HG03442 (cell line): Measurements from ENCODE around the gene IL1RAPL1.
"Not testable (repeated sequence)": the region's sequence is repeated elsewhere in the genome, so short reads cannot be mapped to it uniquely, and the experiment has no call there.

Experiments used
- ATAC-seq: cut with Tn5 transposase; IDR thresholded peaks from one replicate; pipeline ENCODE4 v1.9.1; 2021; ENCODE audit warnings: mild to moderate bottlenecking, moderate library complexity; ENCODE audit not compliant: unreplicated experiment

IL1RAPL1 gene

GRCh38 chrX:29241809-29242208 lies 654.6 kb downstream of the IL1RAPL1 start:
- no peak for ATAC-seq

GRCh38 chrX:29242856-29243255 lies 655.6 kb downstream of the IL1RAPL1 start:
- ATAC-seq: no peak

- no peak for ATAC-seq
Measured at GRCh38 chrX:29243942-29244341, 656.7 kb downstream of the IL1RAPL1 start.

- no peak for ATAC-seq
Measured at GRCh38 chrX:29254515-29254914, 667.3 kb downstream of the IL1RAPL1 start.

- ATAC-seq: no peak
Measured at GRCh38 chrX:29257521-29257920, 670.3 kb downstream of the IL1RAPL1 start.

- ATAC-seq: no peak
Measured at GRCh38 chrX:29269390-29269789, 682.1 kb downstream of the IL1RAPL1 start.

GRCh38 chrX:29274517-29274916 lies 687.3 kb downstream of the IL1RAPL1 start:
- ATAC-seq: no peak

GRCh38 chrX:29275928-29276327 lies 688.7 kb downstream of the IL1RAPL1 start:
- ATAC-seq: no peak

GRCh38 chrX:29281078-29281742 lies 694.0 kb downstream of the IL1RAPL1 start:
- no peak for ATAC-seq

GRCh38 chrX:29285664-29286063 lies 698.4 kb downstream of the IL1RAPL1 start:
- no peak for ATAC-seq

- ATAC-seq: no peak
Measured at GRCh38 chrX:29295987-29296680, 708.9 kb downstream of the IL1RAPL1 start.

GRCh38 chrX:29297171-29297800 lies 710.0 kb downstream of the IL1RAPL1 start:
- ATAC-seq: no peak

- ATAC-seq: no peak
Measured at GRCh38 chrX:29299684-29300083, 712.4 kb downstream of the IL1RAPL1 start.

GRCh38 chrX:29308726-29309125 lies 721.5 kb downstream of the IL1RAPL1 start:
- no peak for ATAC-seq

- no peak for ATAC-seq
Measured at GRCh38 chrX:29315931-29316330, 728.7 kb downstream of the IL1RAPL1 start.

GRCh38 chrX:29318012-29318411 lies 730.8 kb downstream of the IL1RAPL1 start:
- no peak for ATAC-seq

- ATAC-seq: not testable (repeated sequence)
Measured at GRCh38 chrX:29332429-29332828, 745.2 kb downstream of the IL1RAPL1 start.

GRCh38 chrX:29333091-29333490 lies 745.8 kb downstream of the IL1RAPL1 start:
- ATAC-seq: not testable (repeated sequence)

- no peak for ATAC-seq
Measured at GRCh38 chrX:29348288-29348687, 761.0 kb downstream of the IL1RAPL1 start.

- ATAC-seq: no peak
Measured at GRCh38 chrX:29359276-29359675, 772.0 kb downstream of the IL1RAPL1 start.

GRCh38 chrX:29374765-29375164 lies 787.5 kb downstream of the IL1RAPL1 start:
- ATAC-seq: not testable (repeated sequence)

- ATAC-seq: peak; percentile 50
Measured at GRCh38 chrX:29376584-29376983, 789.3 kb downstream of the IL1RAPL1 start.
